ENCODE data around the gene DNAH10.

DNA sequence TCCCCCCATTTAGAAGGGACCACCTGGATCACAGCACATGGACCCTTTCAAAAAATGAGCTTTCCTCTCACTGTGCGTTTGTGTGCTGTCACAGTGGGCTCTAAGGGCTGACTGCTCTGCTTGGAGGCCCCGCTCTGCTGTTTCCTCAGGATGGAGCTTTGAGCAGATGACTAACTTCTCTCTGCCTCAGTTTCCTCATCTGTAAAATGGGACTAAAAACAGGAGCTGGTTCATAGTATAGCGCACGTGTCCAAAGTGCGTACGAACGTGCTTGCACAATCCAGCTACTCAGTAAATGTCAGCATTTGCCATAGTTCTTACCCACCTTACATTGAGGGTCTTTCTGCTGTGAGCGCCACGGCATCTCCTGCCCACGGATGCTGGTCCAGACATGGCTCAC is 12.7 kb upstream of the DNAH10 start:
- TF ChIP-seq, protein P1, sequence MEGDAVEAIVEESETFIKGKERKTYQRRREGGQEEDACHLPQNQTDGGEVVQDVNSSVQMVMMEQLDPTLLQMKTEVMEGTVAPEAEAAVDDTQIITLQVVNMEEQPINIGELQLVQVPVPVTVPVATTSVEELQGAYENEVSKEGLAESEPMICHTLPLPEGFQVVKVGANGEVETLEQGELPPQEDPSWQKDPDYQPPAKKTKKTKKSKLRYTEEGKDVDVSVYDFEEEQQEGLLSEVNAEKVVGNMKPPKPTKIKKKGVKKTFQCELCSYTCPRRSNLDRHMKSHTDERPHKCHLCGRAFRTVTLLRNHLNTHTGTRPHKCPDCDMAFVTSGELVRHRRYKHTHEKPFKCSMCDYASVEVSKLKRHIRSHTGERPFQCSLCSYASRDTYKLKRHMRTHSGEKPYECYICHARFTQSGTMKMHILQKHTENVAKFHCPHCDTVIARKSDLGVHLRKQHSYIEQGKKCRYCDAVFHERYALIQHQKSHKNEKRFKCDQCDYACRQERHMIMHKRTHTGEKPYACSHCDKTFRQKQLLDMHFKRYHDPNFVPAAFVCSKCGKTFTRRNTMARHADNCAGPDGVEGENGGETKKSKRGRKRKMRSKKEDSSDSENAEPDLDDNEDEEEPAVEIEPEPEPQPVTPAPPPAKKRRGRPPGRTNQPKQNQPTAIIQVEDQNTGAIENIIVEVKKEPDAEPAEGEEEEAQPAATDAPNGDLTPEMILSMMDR (tag by site-specific recombination; IDR thresholded peaks at IDR 0.05): no peak
- TF ChIP-seq, protein P2, sequence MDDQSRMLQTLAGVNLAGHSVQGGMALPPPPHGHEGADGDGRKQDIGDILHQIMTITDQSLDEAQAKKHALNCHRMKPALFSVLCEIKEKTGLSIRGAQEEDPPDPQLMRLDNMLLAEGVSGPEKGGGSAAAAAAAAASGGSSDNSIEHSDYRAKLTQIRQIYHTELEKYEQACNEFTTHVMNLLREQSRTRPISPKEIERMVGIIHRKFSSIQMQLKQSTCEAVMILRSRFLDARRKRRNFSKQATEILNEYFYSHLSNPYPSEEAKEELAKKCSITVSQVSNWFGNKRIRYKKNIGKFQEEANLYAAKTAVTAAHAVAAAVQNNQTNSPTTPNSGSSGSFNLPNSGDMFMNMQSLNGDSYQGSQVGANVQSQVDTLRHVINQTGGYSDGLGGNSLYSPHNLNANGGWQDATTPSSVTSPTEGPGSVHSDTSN (CRISPR knock-in tag; IDR thresholded peaks at IDR 0.05): no peak
- TF ChIP-seq ZNF510 (tag by site-specific recombination; IDR thresholded peaks at IDR 0.05; ENCODE audit: insufficient replicate concordance) (no peak), ZNF600 (tag by site-specific recombination; IDR thresholded peaks at IDR 0.05) (no peak), ZNF785 (tag by site-specific recombination; IDR thresholded peaks at IDR 0.05) (no peak), ZNF544 (tag by site-specific recombination; IDR thresholded peaks at IDR 0.05) (no peak), ZBTB1 (tag by site-specific recombination; IDR thresholded peaks at IDR 0.05) (no peak), TCF7L2 (IDR thresholded peaks at IDR 0.05; ENCODE audit: borderline replicate concordance, low read depth, low read length) (no peak)
